Thyroid gland (tissue), 4 donors: ENCODE results near the gene ADNP. TPM values are rescaled to one million over a fixed set of nuclear protein-coding genes. Genes with fewer than 3 reads are reported as not detected.
A peak's percentile ranks its signal among the peaks of the same experiment; 100 is the strongest.

ENCODE experiments used
- DNase-seq, 2 donors: peaks; one replicate each; pipeline ENCODE4 v3.0.0-alpha.2; 2019
- H3K27ac ChIP-seq, 3 donors: fragments of 200-600 bp; sonication (generic); 1 replicate in 2 of 3; 2 replicates in 1 of 3; pipeline ENCODE4 v1.5.1; 2016 to 2019; ENCODE audit warnings: mild to moderate bottlenecking in 1 of 3, moderate library complexity in 1 of 3
- H3K27me3 ChIP-seq: fragments of 200-600 bp; sonication (generic); one replicate; pipeline ENCODE4 v1.5.1; 2019
- H3K36me3 ChIP-seq, 2 donors: fragments of 200-600 bp; sonication (generic); one replicate each; pipeline ENCODE4 v1.5.1; 2016 to 2019
- H3K4me1 ChIP-seq, 2 donors: fragments of 200-600 bp; sonication (generic); one replicate each; pipeline ENCODE4 v1.5.1; 2017 to 2019
- H3K4me3 ChIP-seq, 3 donors: fragments of 200-600 bp; sonication (generic); replicated peaks in 1 of 3; 1 replicate in 2 of 3; 2 replicates in 1 of 3; pipeline ENCODE4 v1.5.1; 2016; ENCODE audit warnings: mild to moderate bottlenecking in 1 of 3
- H3K9me3 ChIP-seq: fragments of 200-600 bp; sonication (generic); one replicate; pipeline ENCODE4 v1.5.1; 2017
- CTCF ChIP-seq, 6 experiments: fragments of 200-600 bp in 3 of 6; fragments of 450-650 bp in 3 of 6; sonication (generic) in 3 of 6; IDR thresholded peaks; one replicate each; pipeline ENCODE4 v1.5.1; 2016 to 2019; ENCODE audit warnings: antibody characterized with exemption in 6 of 6, mild to moderate bottlenecking in 2 of 6, inconsistent platforms in 1 of 6, moderate library complexity in 1 of 6
- POLR2A ChIP-seq, 2 donors: fragments of 450-650 bp; IDR thresholded peaks; one replicate each; pipeline ENCODE4 v1.6.1; 2017; ENCODE audit warnings: antibody characterized with exemption in 2 of 2, mild to moderate bottlenecking in 2 of 2, moderate library complexity in 1 of 2
- WGBS, 2 donors: methylation state at CpG; one replicate each; pipeline ENCODE4 v1.1.5; 2017; 5-methylcytosine and 5-hydroxymethylcytosine counted together
- intact Hi-C: fragments of 100-400 bp; cut with DNase I; formaldehyde crosslinking; loops from one replicate; pipeline ENCODE4 v1.15.1; 2023
- total RNA-seq, 4 donors: library from RNA; depleted of rRNA; stranded (reverse); fragments of >200 nt; gene quantifications; one replicate each; pipeline ENCODE4 v1.2.3, GENCODE V29; 2016

Gene ADNP
- total RNA-seq, 4 donors from 2014 or later: 55.5 to 68.9 (median 63.5) TPM

- Histone ChIP-seq H3K4me1 (peaks cover 21 to 24% of the 10 kb centered on the region in 2 donors), H3K9me3 (no peaks in the 10 kb centered on the region), H3K4me3 (peak within 1 kb of the TSS; percentile 82 to 99 (median 86)), H3K27ac (peak within 1 kb of the TSS; percentile 84 to 95 (median 90)), H3K27me3 (no peaks in the 10 kb centered on the region), H3K36me3 (peaks cover under 1 to 3% of the 10 kb centered on the region in 2 donors)
- TF ChIP-seq POLR2A (IDR thresholded peaks at IDR 0.05): peak in 1 of 2 donors; percentile 38
- TF ChIP-seq CTCF (IDR thresholded peaks at IDR 0.05): no peak
- 4% methylated on average over 16 to 30 of the region's 67 CpGs for WGBS, 2 donors
- DNase-seq: peak; percentile 78 to 80
- intact Hi-C loops: loop anchor here (2.0 kb wide), 1 partner anchor 26 kb away; no protein-coding TSS in a partner anchor
Observed at GRCh38 chr20:50958615-50959542, 27.6 kb upstream of the ADNP start, which contains the start of gene MOCS3. Gene MOCS3 (plus strand): TSS chr20:50958818. CDS start chr20:50958843, 25 bp downstream.

GRCh38 chr20:50957798-50958614 is 26.8 kb upstream of the ADNP start, which contains the start of gene DPM1:
Gene DPM1 (minus strand): TSS chr20:50958532. CDS start chr20:50958523, 9 bp downstream.
- WGBS, 2 donors: 0 to 1% methylated on average over 44 to 51 of the region's 52 CpGs
- Histone ChIP-seq H3K4me1 (peaks cover 21 to 24% of the 10 kb centered on the region in 2 donors), H3K9me3 (no peaks in the 10 kb centered on the region), H3K36me3 (peaks cover 6 to 8% of the 10 kb centered on the region in 2 donors), H3K4me3 (peak within 1 kb of the TSS; percentile 82 to 99 (median 86)), H3K27ac (peak within 1 kb of the TSS; percentile 84 to 95 (median 90)), H3K27me3 (no peaks in the 10 kb centered on the region)
- intact Hi-C loops: loop anchor here (2.0 kb wide), 1 partner anchor 25 kb away; no protein-coding TSS in a partner anchor
- peak; percentile 87 to 89 for DNase-seq
- peak; percentile 63 to 82 for TF ChIP-seq POLR2A (IDR thresholded peaks at IDR 0.05)
- no peak for TF ChIP-seq CTCF (IDR thresholded peaks at IDR 0.05)

- Histone ChIP-seq H3K27ac (peak overlapping the region in 1 of 3 donors; percentile 95), H3K4me1 (peaks cover 21 to 24% of the 10 kb centered on the region in 2 donors), H3K27me3 (no peaks in the 10 kb centered on the region), H3K36me3 (peaks cover 6 to 8% of the 10 kb centered on the region in 2 donors), H3K9me3 (no peaks in the 10 kb centered on the region), H3K4me3 (peak overlapping the region in 2 of 3 donors; percentile 86 to 99)
- intact Hi-C loops: no loop called here
- TF ChIP-seq CTCF (IDR thresholded peaks at IDR 0.05) (no peak), POLR2A (IDR thresholded peaks at IDR 0.05) (no peak)
- DNase-seq: no peak
- 24 to 26% methylated on average over 7 of the region's 7 CpGs for WGBS, 2 donors
Observed at GRCh38 chr20:50957276-50957675, 26.0 kb upstream of the ADNP start.

GRCh38 chr20:50953821-50954220 is 22.6 kb upstream of the ADNP start:
- intact Hi-C loops: no loop called here

More at GRCh38 chr20:50953821-50954220, 22.6 kb upstream of the ADNP start:
- H3K27me3 ChIP-seq: no peaks in the 10 kb centered on the region
- no peak overlapping the region for H3K4me3 ChIP-seq
- no peak overlapping the region for H3K27ac ChIP-seq
- H3K9me3 ChIP-seq: no peaks in the 10 kb centered on the region
- TF ChIP-seq CTCF (IDR thresholded peaks at IDR 0.05) (no peak), POLR2A (IDR thresholded peaks at IDR 0.05) (no peak)
- no peak for DNase-seq
- H3K36me3 ChIP-seq: peaks cover 24 to 29% of the 10 kb centered on the region in 2 donors
- H3K4me1 ChIP-seq: peaks cover 9 to 14% of the 10 kb centered on the region in 2 donors
